GM21576 (cell line): Measurements from ENCODE around the gene SLC25A38.
"Not testable (repeated sequence)": the region's sequence is repeated elsewhere in the genome, so short reads cannot be mapped to it uniquely, and the experiment has no call there.

Experiments used
- ATAC-seq: cut with Tn5 transposase; IDR thresholded peaks from one replicate; pipeline ENCODE4 v1.9.1; 2021; ENCODE audit warnings: mild to moderate bottlenecking, moderate library complexity; ENCODE audit not compliant: unreplicated experiment

SLC25A38 gene

GRCh38 chr3:39383045-39383880, at the start of gene SLC25A38:
Gene SLC25A38, plus strand, starts transcription at chr3:39383370. Its CDS starts 355 bp downstream, at chr3:39383725.
- ATAC-seq = peak; percentile 70

GRCh38 chr3:39333607-39334006, 49.6 kb upstream of the SLC25A38 start:
- ATAC-seq = no peak

GRCh38 chr3:39334205-39334604, 49.0 kb upstream of the SLC25A38 start:
- no peak for ATAC-seq

GRCh38 chr3:39338201-39338600, 45.0 kb upstream of the SLC25A38 start:
- no peak for ATAC-seq

GRCh38 chr3:39339086-39339485, 44.1 kb upstream of the SLC25A38 start:
- ATAC-seq = no peak

GRCh38 chr3:39343076-39343717, 40.0 kb upstream of the SLC25A38 start:
- no peak for ATAC-seq

GRCh38 chr3:39343760-39344159, 39.4 kb upstream of the SLC25A38 start:
- no peak for ATAC-seq

GRCh38 chr3:39344746-39345344, 38.3 kb upstream of the SLC25A38 start:
- no peak for ATAC-seq

- ATAC-seq = peak; percentile 78
These were observed 36.2 kb upstream of the SLC25A38 start for GRCh38 chr3:39346785-39347585.

- ATAC-seq = no peak
These were observed 35.6 kb upstream of the SLC25A38 start for GRCh38 chr3:39347586-39347876.

GRCh38 chr3:39349080-39349479, 34.1 kb upstream of the SLC25A38 start:
- ATAC-seq = no peak

- ATAC-seq = no peak
These were observed 32.5 kb upstream of the SLC25A38 start for GRCh38 chr3:39350714-39351113.

- not testable (repeated sequence) for ATAC-seq
These were observed 32.0 kb upstream of the SLC25A38 start for GRCh38 chr3:39351134-39351533.

GRCh38 chr3:39353168-39353927, 29.8 kb upstream of the SLC25A38 start:
- not testable (repeated sequence) for ATAC-seq

GRCh38 chr3:39358333-39358732, 24.8 kb upstream of the SLC25A38 start:
- ATAC-seq = no peak

GRCh38 chr3:39361252-39361927, 21.8 kb upstream of the SLC25A38 start:
- ATAC-seq = no peak

GRCh38 chr3:39362192-39362591, 21.0 kb upstream of the SLC25A38 start:
- no peak for ATAC-seq

- no peak for ATAC-seq
These were observed 20.4 kb upstream of the SLC25A38 start for GRCh38 chr3:39362812-39363211.

GRCh38 chr3:39370450-39370849, 12.7 kb upstream of the SLC25A38 start:
- not testable (repeated sequence) for ATAC-seq

GRCh38 chr3:39372833-39373232, 10.3 kb upstream of the SLC25A38 start:
- ATAC-seq = no peak
